Activated T-cell treated with anti-CD3 and anti-CD28 coated beads for 1 hour (primary cell): Measurements from ENCODE around the gene TAS1R3.

Experiments
- DNase-seq: peaks from one replicate; pipeline ENCODE4 v3.0.0-alpha.2; 2020; ENCODE audit warnings: low read depth

Gene TAS1R3

DNA sequence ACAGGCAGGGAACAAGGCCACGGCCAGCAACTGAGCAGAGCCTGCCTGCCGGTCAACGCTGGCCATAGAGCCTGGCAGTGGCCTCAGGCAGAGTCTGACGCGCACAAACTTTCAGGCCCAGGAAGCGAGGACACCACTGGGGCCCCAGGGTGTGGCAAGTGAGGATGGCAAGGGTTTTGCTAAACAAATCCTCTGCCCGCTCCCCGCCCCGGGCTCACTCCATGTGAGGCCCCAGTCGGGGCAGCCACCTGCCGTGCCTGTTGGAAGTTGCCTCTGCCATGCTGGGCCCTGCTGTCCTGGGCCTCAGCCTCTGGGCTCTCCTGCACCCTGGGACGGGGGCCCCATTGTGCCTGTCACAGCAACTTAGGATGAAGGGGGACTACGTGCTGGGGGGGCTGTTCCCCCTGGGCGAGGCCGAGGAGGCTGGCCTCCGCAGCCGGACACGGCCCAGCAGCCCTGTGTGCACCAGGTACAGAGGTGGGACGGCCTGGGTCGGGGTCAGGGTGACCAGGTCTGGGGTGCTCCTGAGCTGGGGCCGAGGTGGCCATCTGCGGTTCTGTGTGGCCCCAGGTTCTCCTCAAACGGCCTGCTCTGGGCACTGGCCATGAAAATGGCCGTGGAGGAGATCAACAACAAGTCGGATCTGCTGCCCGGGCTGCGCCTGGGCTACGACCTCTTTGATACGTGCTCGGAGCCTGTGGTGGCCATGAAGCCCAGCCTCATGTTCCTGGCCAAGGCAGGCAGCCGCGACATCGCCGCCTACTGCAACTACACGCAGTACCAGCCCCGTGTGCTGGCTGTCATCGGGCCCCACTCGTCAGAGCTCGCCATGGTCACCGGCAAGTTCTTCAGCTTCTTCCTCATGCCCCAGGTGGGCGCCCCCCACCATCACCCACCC is at the start of gene TAS1R3:
TSS of gene TAS1R3 (plus strand) at position 213 of the 898 bp plus-strand sequence. CDS start at position 279, 66 bp downstream.
- DNase-seq, result no peak

DNA sequence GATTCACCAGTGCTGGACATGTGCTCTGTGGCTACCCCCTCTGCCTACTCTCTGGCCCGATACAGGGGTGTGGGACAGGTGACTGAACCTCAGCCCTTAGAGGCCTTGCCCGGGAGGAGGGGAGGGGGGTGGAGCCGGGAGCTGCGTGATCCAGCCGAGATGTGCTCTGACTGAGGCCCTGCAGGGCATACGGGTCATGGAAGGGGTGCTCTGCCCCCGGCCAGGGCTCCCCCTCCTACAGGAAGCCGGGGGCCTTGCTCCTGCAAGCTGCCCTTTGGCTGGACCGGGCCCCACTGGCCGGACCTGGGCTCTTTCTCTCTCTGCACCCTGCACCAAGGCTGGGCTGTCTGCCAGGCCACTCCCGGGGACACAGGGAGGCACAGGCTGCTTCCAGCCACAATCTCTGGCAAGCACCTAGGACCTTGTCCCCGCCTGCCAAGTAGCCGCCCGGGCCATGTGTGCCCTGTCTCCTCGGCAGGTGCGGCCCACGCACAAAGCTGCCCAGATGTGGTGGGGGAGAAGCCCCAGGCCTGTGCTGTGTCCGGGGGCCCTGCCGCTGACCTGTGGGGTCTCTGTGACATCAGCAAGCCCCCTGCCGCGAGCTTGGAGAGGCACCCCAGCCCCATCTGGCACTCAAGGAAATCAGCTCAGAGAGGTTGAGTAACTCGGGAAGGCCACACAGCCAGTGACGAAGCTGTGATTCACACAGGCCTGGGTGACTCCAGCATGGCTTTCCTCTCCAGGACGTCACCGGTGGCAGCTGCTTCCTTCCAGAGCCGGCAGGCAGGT is 49.4 kb upstream of the TAS1R3 start:
- no peak for DNase-seq

DNA sequence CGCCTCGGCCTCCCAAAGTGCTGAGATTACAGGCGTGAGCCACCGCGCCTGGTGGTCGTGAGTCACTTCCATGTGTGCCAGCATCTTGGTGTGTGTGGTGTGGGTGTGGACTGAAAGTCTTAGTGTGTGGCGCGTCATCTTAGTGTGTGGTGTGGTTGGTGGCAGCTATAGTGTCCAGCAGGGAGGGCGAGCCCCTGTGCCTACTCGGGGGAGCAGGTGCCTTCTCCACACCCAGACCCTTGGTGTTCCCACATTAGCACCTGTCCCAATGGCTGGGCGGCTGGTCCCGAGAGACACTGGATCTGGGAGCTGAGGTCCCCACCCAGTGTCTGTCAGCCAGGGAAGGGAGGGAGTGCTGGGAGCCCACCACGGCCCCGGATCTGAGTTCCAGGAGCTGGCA is 48.1 kb upstream of the TAS1R3 start:
- DNase-seq, result no peak

DNA sequence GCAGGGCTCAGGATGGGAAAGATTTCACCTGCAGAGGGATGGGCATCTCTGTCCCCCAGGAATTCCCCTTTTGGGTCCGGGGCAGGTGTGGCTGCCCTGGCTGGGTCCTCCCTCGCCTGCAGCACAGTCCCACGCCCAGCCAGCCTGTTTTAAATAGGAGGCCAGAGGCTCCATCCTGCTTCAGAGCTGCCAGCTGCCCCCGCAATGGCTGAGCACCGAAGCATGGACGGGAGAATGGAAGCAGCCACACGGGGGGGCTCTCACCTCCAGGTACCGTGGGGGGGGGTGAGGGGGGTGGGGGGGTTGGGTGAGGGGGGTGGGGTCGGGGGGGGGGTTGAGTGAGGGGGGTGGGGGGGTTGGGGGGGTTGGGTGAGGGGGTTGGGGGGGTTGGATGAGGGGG is 47.3 kb upstream of the TAS1R3 start:
- no peak for DNase-seq

DNA sequence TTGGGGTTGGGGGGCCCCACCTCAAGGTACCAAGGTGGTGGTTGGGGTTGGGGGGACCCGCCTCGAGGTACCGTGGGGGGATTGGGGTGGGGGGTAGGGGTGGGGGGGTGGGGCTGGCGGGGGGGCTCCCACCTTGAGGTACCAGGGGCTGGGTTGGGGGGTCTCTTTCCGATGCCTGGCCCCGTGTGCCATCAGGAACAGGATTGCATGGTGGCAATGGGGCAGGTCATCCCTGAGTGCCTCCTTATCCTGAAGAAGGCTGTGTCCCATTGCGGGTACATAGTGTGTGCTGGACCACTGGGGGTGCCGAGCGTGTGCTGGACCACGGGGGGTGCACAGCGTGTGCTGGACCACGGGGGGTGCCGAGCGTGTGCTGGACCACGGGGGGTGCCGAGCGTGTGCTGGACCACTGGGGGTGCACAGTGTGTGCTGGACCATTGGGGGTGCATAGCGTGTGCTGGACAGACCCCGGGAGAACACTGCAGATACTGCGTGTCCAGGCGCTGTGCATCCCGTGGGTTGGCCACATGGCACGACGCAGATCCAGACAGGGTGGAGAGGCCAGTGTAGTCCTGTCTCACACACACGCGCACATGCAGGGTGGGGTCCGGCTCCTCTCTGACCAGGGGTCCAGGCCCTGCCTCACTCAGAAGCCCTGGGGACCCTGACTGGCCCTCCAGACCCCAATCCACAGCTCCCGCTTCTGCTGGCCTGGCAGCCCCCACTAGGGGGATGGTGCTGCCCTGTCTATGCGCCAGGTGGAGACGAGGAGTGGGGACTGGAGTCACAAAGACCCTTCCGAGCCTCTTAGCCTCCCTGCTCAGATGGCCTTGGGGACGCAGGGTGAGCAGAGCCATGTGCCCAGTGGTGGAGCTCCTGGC is 46.6 kb upstream of the TAS1R3 start:
- DNase-seq, result no peak

DNA sequence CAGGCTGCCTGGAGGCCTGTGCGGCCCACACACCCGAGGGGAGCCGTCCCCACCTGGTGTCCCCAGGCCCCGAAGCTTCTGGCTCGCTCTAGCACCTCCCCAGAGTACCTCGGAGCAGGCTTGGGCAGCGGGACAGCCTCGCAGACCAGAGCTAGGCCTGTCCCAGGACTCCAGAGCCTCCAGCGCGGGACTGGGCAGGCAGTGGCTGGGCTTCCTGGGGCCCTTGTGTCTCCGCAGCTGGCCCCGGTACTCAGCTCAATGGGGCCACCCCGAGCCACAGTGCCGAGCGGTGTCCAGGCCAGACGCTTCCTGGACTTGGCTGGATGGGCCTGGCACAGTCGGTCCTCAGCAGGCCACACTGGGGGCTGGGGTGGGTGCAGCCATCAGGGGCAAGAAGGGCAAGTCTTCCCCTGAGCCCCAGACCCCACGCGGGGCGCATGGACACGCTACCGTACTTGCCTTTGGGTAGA is 45.9 kb upstream of the TAS1R3 start:
- no peak for DNase-seq

DNA sequence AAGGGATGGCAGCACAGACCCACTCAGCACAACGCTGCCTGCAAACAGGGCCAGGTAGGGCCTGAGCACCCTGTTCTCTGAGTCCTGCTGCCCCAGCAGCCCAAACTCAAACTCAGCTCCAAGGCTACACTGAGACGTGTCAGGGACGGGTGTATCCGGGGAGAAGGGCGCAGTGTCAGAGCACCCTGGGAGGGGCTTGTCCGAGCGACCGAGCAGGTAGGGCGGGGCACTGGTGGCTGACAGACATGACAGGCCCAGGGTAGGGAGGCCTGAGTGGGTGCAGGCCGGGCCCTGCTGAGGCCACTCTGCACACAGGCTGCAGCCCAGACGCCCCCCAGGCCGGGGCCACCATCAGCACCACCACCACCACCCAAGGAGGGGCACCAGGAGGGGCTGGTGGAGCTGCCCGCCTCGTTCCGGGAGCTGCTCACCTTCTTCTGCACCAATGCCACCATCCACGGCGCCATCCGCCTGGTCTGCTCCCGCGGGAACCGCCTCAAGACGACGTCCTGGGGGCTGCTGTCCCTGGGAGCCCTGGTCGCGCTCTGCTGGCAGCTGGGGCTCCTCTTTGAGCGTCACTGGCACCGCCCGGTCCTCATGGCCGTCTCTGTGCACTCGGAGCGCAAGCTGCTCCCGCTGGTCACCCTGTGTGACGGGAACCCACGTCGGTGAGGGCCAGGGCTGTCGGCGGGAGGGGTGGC is 45.3 kb upstream of the TAS1R3 start:
- DNase-seq, result no peak

DNA sequence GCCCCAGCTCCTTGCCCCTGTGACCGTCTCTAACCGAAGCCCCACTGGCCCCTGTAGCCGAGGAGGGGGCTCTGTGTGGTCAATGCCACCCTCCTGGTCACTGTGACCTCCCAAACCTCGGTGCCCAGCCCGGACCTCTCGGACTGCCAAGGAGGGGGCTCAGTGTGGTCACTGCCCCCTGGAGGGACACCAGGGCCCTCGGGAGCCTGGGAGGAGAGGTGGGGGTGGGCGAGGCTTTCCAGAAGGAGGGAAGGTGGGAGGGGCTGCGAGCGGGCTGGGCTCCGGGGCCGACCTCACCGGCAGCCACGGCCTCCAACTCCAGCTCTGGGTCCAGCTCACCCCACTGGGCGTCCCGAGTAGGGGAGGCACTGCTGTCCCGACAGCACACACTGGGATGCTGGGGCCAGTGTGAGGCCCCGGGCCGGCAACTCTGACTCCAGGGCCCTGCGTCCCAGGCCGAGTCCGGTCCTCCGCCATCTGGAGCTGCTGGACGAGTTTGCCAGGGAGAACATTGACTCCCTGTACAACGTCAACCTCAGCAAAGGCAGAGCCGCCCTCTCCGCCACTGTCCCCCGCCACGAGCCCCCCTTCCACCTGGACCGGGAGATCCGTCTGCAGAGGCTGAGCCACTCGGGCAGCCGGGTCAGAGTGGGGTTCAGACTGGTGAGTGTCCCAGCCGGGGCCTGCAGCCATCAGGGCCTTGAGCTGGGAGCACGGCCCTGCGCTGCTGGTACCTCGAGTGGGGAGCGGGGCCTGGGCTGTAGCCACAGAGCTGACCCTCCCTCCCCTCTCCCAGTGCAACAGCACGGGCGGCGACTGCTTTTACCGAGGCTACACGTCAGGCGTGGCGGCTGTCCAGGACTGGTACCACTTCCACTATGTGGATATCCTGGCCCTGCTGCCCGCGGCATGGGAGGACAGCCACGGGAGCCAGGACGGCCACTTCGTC is 44.5 kb upstream of the TAS1R3 start:
- DNase-seq, result no peak

DNA sequence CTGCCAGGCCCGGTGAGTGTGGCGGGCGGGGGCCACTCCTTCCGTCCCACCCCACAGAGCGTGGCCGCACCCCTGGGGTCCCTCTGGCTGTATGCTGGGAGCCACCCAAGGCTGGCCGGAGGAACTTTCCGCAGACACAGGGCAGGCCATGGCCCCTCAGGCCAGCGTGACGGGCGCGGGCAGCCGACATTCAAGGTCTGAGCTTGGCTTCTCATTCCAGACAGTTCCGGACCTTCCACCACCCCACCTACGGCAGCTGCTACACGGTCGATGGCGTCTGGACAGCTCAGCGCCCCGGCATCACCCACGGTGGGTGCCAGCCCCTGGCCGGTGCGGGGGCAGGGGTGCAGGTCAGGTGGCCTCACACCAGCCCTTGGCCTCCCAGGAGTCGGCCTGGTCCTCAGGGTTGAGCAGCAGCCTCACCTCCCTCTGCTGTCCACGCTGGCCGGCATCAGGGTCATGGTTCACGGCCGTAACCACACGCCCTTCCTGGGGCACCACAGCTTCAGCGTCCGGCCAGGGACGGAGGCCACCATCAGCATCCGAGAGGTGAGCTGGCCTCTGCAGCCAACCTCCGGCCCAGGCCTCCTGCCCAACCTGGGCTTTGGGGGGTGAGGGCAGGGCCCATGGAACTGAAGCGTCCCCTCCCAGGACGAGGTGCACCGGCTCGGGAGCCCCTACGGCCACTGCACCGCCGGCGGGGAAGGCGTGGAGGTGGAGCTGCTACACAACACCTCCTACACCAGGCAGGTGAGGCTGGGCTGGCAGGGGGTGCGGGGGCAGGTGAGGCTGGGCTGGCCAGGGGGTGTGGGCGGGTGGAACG is 43.6 kb upstream of the TAS1R3 start:
- no peak for DNase-seq

DNA sequence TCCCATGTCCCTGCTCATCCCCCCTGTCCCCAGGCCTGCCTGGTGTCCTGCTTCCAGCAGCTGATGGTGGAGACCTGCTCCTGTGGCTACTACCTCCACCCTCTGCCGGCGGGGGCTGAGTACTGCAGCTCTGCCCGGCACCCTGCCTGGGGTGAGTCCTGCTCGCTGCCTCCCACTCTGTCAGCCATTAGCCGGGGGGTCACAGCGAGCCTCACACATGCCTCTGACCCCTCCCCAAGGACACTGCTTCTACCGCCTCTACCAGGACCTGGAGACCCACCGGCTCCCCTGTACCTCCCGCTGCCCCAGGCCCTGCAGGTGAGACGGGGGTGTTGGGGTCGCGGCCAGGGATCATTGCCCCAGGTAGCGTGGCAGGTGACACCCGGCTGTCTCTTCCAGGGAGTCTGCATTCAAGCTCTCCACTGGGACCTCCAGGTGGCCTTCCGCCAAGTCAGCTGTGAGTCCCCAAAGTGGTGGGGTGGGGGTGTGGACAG is 40.8 kb upstream of the TAS1R3 start:
- DNase-seq, result peak; percentile 53

DNA sequence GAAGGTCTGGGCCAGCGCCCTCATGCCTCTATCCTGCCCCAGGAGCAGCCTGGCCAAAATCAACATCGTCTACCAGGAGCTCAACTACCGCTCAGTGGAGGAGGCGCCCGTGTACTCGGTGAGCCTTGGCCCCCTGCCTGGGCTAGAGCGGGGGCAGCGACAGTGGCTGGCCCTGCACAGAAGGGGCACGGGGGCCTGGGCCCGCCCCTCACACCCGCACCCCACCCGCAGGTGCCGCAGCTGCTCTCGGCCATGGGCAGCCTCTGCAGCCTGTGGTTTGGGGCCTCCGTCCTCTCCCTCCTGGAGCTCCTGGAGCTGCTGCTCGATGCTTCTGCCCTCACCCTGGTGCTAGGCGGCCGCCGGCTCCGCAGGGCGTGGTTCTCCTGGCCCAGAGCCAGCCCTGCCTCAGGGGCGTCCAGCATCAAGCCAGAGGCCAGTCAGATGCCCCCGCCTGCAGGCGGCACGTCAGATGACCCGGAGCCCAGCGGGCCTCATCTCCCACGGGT is 40.0 kb upstream of the TAS1R3 start:
- no peak for DNase-seq

DNA sequence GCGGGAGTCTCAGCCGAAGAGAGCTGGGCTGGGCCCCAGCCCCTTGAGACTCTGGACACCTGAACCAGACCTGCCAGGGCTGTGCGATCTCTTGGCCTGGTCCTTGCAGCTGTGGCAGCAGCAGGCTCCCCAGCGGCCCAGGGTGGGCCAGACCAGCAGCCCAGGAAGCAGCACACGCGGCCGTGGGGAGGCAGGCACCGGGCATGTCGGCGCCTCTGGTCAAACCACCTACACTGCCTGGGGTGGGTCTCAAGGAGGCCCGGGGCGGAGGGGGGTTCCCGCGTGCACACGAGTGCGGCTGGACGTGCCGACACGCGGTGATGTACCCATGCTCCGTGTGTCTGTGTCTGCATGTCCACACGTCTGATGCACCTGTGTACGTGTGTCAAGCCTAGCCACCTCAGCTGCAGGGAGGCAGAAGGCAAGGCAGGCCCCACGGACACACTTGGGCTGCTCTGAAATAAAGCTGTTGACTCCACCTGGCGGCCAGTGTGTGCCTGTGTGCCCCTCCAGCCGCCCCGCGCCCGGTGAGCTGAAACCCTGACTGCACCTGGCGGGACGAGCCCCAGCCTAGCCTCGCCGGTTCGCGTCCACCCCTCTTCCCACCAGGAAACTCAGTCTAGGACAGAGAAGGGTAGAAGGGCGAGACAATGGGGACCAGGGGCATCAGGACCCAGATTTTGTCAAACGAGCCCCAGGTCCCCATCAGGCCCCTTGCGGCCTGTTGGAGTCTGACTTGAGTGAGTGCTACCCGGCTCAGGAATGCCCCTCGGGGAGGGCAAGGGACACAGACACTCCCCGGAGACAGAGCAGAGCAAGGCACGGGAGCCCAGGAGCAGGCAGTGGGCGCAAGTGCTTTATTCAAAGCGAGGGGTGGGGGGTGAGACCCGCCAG is 39.3 kb upstream of the TAS1R3 start:
- peak; percentile 66 for DNase-seq

DNA sequence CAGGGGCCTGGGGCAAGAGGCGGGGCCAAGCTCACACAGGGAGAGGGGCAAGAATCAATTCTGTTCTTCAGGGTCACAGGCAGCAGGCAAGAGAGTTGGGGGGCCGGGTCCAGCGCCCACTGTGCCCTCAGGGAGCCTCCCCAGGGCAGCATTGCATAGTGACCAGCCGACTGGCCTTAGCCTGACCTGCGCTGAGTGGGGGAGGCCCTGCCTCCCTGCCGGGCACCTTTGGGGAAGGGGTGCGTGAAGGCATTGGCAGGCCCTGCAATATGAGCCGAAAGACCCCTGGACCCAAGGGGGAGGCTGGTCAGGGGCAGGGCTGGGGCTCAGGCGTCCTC is 38.7 kb upstream of the TAS1R3 start:
- no peak for DNase-seq

DNA sequence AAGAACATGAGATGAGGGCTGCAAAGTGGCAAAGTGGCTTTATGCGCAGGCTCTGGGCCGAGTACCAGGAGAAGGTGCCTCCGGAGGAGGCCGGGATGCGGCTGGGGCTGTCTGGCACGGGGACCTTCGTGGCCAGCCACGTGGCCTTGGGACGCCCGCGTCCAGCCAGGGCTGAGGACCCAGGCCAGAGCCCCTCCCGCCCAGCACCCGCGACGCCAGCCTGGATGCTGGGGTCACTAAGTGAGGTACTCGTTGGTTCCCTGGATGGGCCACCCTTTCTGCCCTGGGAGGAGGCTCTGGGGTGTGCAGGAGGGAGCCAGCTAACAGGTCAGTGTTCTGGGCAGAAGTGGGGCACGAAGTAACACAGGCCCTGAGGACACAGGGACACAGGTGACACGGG is 38.2 kb upstream of the TAS1R3 start:
- DNase-seq, result no peak

DNA sequence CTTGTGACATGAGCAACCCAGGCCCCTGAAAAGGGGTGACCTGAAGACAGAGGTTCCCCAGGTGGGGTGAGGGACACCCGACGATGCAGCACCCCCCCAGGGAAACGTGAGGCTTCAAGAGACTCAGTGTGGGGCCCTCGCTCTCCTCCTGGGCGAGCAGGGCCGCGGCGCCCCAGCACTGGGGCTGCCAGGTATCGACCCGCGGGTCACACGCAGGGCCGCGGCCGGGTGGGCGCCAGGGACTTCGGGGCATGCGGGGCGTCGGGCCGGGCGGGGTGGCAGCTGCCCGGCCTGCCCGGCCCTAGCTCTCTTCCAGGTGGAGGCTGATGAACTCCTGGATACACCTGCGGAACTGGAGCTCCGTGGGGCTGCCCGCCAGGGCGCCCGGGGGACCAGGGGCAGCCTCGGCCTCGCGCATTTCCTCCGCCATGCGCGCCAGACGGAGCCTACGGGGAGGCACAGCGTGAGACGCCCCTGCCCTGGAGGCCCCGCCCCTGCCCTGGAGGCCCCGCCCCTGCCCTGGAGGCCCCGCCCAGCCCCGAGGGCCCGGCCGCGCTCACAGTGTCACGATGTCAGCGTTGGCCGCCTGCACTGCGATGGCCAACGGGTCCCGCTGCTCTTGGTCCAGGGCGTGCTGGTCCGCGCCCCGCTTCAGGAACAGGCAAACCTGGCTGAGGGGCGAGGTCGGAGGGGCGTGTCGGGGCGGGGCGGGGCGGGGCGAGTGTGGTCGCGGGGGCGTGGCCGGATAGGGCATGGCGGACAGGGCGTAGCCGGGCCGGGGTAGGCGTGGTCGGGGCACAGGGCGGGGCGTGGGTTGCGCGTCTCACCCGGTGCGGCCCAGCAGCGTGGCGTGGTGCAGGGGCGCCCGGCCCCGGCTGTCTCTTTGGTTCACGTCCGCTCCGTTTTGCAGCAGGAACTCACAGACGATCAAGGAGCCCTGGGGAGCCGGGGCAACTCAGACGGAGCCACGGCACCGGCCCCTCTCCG is 37.5 kb upstream of the TAS1R3 start:
- no peak for DNase-seq

DNA sequence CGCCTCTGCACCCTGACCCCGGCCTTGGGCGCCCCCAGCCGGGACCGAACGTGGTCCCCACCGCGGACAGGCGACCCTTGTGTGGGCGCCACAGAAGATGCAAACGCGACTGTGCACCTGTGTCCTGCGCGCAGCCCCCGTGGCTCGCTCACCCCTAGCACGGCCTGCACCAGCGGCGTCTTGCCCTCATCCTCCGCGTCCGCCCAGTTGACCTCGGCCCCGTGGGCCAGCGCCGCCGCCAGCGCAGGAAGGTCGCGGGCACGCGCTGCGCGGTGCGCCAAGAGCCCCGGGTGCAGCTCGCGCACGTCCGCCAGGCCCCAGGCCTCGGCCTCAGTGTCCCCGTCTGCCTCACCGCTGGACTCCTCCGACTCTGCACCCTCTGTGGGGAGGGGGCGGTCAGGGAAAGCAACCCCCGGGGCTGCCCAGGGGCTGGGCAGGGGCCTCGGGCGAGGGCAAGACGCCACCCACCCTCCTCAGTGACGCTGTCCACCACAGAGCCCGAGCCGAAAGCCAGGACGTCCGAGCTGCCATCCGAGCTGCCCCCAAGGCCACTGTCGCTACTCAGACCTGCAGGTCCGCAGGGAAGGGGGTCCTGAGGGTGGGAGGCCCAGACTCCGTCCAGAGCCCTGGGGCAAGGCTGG is 36.7 kb upstream of the TAS1R3 start:
- DNase-seq, result no peak
